Parietal lobe (tissue), 2 donors: ENCODE results near the gene PTPRN. TPM values are rescaled to one million over a fixed set of nuclear protein-coding genes. Genes with fewer than 3 reads are reported as not detected.

Source experiments
- small RNA-seq: library from RNA; depleted of rRNA; stranded (forward); fragments of <200 nt; gene quantifications from one replicate; pipeline ENCODE3, GENCODE V24; 2014; ENCODE audit warnings: low replicate concordance
- total RNA-seq: library from RNA; depleted of rRNA; stranded (reverse); fragments of >200 nt; gene quantifications from one replicate; pipeline ENCODE4 v1.2.3, GENCODE V29; 2014

The PTPRN gene
- 30.7 TPM for total RNA-seq

DNA sequence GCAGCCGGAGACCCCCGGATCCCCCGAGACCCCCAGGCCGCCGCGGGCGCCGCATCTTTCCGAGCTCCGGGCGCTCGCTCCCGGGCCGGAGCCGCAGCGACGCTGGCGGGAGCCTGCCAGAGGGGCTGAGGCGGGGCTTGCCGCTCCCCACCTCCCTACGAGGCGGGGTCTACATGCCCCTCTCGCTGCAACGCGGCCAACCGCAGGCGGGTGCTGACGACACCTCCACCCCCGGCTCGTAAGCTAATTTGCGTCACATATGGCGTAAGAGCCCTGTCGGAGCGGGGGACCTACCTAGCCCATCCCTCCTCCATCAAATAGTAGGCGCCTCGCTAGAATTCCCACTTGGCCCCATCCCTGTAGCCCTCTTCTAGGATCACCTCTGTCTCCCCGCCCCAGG, at the start of gene PTPRN:
Gene PTPRN (minus strand): TSS at position 124 of the 400 bp plus-strand sequence. CDS start 69 bp downstream, at position 55.

DNA sequence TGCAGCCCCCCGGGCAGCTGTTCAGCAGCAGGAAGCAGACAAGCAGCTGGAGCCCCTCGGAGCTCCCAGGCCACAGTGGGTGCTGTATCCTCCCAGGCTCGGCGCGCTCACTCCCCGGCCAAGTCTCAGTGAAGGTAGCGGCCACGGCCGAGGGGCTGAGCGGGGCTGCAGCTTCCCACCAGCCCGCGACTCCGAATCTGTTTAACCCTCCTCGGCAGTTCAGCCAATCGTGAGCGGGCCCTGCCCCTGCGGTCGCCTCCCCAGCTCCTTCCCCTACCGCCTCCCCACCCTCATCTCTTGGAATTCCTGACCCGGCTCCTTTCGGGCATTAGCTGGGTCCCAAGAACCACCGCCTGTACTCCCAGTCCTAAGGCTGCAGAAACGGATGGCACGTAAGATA, 23.3 kb upstream of the PTPRN start, which contains the start of gene RESP18:
Gene RESP18 (minus strand): TSS at position 203 of the 400 bp plus-strand sequence.

DNA sequence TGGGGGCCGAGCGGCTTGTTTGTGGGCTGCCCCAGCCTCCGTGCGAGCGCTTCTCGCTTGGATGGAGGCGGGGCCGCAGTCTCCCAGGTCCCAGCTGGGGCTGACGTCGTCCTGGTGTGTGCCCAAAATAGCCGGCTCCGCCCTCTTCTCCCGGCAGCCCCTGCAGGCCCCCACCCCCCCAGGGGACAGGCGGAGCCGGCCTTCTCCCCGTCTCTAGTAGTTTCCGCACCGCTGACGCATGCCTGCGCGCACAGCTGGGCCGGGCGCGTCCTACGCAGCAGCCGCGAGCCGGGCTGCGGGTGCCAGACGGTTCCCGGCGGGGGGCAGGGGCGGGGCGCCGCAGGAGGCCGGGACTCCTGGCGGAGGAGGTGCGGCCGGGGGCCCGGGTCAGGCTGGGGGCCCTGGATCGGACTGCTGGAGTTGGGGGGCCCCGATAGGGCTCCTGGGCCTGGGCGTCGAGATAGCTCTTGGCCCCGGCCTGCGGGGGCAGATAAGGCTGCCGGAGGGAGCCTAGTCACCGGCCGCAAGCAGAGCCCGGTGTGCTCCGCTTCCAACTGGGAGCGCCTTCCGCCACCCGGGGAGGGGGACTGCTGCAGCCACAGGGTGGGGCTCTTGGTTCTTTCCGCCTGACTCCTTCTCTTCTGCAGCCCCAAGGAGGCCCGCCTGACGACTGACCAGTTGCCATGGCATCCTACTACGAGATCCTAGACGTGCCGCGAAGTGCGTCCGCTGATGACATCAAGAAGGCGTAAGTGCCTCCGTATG, 29.9 kb downstream of the PTPRN start, which contains the start of gene DNAJB2:
Gene DNAJB2 (plus strand): TSS at position 216 of the 765 bp plus-strand sequence. CDS start 468 bp downstream, at position 684.

DNA sequence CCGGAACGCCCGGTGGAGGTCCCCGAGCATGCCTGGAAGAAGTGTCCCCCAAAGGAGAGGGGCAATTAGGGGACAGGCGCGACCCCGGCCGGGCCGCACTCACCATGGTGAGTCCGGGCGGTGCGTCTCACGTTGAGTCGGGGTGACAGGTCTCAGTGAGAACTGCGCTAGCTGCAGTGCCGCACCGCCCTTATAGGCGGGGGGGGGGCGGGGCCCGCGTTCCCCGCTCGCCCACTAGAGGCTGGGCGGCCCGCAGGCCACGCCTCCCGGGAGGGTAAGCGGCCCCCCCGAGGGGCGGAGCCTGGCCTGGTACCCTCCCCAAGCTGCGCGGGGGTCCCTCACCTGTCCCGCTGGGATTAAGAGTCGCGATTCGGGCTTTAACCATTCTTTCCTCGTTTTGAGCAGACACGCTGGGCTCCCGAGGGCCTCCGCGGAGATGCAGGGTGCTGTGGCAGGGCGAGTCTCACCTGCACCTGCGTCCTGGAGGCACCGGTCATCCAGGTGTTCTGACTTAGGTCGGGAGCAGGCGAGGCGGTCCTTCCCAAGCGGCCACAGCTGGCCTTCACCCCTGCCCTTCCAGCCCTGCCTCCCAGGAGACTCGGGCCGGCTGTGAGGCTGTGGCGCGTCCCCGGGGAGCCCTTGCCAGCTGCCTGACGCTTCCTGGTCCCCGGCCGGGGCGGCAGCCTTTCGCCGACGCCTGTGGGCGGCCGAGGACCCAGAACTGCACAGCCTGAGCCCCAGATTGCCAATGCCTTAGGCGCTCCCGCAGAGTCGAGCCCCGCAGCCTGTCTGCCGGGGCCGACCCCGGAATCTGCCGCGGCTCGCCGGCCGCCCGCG, 55.2 kb downstream of the PTPRN start, which contains the start of gene TUBA4A:
Gene TUBA4A (minus strand): TSS at position 166 of the 837 bp plus-strand sequence. CDS start 60 bp downstream, at position 106.

DNA sequence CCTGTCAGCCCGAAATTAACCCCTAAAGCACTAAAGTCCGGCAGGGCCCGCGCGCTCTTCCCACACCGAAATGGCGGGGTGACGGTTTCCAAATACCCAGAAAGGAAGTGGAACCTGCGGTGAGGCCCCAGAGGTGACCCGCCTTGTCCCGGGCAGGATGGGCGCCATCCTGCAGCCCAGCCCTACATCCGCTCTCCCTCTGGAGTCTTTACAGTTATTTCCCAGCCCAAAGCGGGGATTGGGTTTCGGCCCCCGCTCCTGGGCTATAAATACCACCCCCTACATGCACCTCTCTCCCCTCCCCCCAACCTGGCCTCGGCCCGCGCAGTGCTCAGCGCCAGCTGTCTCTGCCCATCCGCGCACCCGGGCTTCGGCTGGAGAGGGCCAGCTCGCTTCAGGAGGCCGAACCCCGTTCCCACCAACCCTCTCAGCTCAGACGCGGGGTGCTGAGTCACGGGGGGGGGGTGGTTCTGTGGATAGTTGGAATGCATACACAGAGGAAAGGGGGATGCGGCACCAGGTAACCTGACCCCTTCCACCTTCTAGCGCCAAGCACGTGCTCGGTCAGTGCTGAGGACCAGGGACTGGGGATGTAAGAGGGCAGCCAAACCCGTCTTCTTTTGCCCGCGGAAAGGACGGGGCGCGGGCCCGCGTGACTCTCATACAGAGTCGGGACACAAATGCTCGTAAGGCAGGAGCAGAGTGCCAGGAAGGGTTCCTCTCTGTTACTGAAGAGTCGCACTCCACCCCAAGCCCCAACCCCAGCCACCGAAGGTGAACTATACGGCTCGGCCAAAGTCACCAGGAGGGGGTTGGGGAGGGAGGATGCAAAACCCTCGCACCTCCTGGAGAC, 56.1 kb downstream of the PTPRN start, which contains the start of gene TUBA4B:
Gene TUBA4B (plus strand): TSS at position 344 of the 853 bp plus-strand sequence. CDS start 165 bp downstream, at position 509.

DNA sequence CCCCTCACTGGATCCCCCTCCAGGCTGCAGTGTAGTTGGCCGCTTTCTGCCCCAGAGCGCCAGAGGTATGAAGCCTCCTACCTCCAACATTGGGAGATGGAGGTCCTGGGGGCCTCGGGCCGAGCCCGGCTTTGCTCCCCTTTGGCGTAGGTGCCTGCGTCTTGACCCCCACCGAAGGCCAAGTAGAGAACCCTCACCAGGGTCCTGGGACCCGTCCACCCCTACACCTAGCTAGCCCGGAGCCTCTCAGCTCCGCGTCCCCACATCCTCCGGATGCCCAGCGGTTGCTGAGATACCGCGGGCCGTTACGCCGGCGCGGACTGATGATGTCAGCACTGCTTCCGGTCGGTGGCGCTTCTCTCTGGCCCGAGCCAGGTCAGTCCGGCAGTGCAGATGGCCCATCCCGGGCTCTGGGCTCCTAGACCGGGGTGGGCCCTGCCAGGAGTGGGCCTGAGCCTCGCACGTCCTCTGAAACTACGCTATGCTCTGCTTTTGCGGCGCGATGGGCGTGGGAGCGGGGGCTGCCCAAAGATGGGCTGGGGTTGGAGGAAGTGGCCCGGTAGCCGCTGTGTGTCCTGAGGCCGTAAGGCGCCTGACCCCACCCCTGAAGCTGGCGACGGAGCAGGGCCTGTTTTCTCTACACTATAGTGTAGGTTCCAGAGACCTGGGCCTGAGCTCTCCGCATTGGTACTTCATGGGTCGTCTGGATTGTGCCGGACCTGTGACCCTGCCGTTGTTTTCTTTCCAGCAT, 63.9 kb downstream of the PTPRN start, which contains the start of the genes GLB1L and STK16:
Gene GLB1L (minus strand): TSS at position 297 of the 751 bp plus-strand sequence. CDS start 1,871 bp downstream, outside the sequence.
Gene STK16 (plus strand): TSS at position 332 of the 751 bp plus-strand sequence. CDS start 521 bp downstream, outside the sequence.

Small RNAs within 50 kb of the gene (small RNA-seq; reads per million reads assigned to genes)
- not detected for gene AC053503.3
- 1.3 reads per million, percentile 74 among the genes with 10 or more reads in this experiment for gene MIR153-1

Other genes starting within 250 kb of the PTPRN start
- not detected for gene IHH, start 248.5 kb downstream of the PTPRN start, total RNA-seq
- gene NHEJ1, start 148.6 kb downstream of the PTPRN start, total RNA-seq: 12.2 TPM
- gene SLC23A3, start 139.4 kb downstream of the PTPRN start, total RNA-seq: 0.63 TPM
- gene CNPPD1, start 132.5 kb downstream of the PTPRN start, total RNA-seq: 27.5 TPM
- 68.9 TPM for gene RETREG2, start 131.1 kb downstream of the PTPRN start, total RNA-seq
- 17.5 TPM for gene ZFAND2B, start 102.6 kb downstream of the PTPRN start, total RNA-seq
- gene ABCB6, start 90.4 kb downstream of the PTPRN start, total RNA-seq: 47.9 TPM
- gene ATG9A, start 79.8 kb downstream of the PTPRN start, total RNA-seq: 31.9 TPM
- 79.2 TPM for gene ANKZF1, start 79.6 kb downstream of the PTPRN start, total RNA-seq
- gene GLB1L, start 64.0 kb downstream of the PTPRN start, total RNA-seq: 3.4 TPM
- gene STK16, start 63.9 kb downstream of the PTPRN start, total RNA-seq: 16.9 TPM
- not detected for gene TUBA4B, start 56.2 kb downstream of the PTPRN start, total RNA-seq
- gene TUBA4A, start 55.5 kb downstream of the PTPRN start, total RNA-seq: 0.94 TPM
- 103 TPM for gene DNAJB2, start 30.0 kb downstream of the PTPRN start, total RNA-seq
- gene RESP18, start 23.3 kb upstream of the PTPRN start, total RNA-seq: not detected
- 17.2 TPM for gene DNPEP, start 78.5 kb upstream of the PTPRN start, total RNA-seq
- gene DES, start 109.0 kb upstream of the PTPRN start, total RNA-seq: not detected
- gene SPEG, start 125.4 kb upstream of the PTPRN start, total RNA-seq: 24.7 TPM
- 11.3 TPM for gene GMPPA, start 189.5 kb upstream of the PTPRN start, total RNA-seq
- 4.1 TPM for gene ASIC4, start 205.1 kb upstream of the PTPRN start, total RNA-seq
- 32.2 TPM for gene CHPF, start 234.4 kb upstream of the PTPRN start, total RNA-seq
- 15.7 TPM for gene TMEM198, start 234.6 kb upstream of the PTPRN start, total RNA-seq